GM10248 (cell line): ENCODE measurements around the gene PTPRCAP.

Experiments used
- CTCF ChIA-PET: fragments of 300-600 bp; sonication (Branson Sonifier 250); formaldehyde crosslinking; extraction: SDS; loops from one replicate; lab custom pipeline; 2021; ENCODE audit warnings: antibody characterized with exemption; lab: Yijun Ruan, JAX
- POLR2A ChIA-PET: fragments of 350-650 bp; sonication (Branson Sonifier 250); formaldehyde crosslinking; extraction: SDS; loops from one replicate; lab custom pipeline; 2020; ENCODE audit warnings: antibody characterized with exemption; lab: Yijun Ruan, JAX
- DNase-seq: peaks from one replicate; pipeline ENCODE4 v3.0.0; 2012; ENCODE audit errors: extremely low spot score
- TF ChIP-seq, protein P1 (sequence below): IDR thresholded peaks from 2 replicates; pipeline ENCODE4 v1.5.1; 2012; ENCODE audit warnings: mild to moderate bottlenecking, low read depth; ENCODE audit errors: extremely low read depth, missing control alignments, control extremely low read depth

The PTPRCAP gene

DNA sequence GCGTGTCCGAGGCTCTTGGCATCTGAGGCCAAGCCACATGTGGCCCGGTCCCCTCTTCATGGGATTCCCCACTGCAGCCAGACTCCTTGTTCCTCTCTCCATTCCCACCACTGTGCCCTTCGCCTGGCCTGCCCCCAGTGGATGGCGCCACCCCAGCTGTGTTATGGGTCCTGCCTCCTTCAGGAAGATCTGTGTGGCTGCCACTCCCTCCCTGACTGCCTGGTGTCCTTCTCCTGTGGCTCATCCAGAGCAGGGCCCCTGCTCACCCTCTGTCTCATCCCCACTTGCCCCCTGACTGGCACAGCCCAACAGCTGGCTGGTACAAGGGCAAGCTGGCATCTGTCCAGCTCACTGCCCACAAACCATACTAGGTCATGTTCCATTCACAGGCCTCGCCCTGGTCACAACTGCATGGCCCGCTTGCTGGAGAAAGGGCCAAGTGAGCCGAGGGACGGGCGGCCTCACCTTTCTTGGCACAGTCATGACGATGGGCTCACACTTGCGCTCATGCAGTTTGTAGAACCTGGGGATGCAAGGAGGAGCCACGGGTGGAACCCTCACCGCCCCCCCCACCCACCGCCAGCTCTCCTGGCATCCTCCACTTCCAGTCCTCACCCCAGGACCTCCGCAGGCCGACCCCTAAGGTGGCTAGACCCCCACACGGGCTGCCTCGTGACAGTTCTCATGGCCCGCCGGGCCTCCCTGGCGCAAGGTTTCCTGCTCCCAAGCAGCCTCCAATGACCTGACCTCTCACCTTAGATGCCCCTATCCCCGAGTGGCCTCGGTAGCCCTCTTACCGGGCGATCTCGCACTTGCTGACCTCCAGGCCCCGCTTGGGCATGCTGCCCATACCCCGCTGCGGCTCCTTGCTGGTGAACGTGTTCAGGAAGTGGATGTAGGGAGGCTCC is 2.1 kb upstream of the PTPRCAP start:
- DNase-seq: no peak
- CTCF ChIA-PET: interaction anchor here (0.8 to 2.8 kb wide), 12 partner anchors 9 to 66 kb away, joined by 3 to 19 read pairs (median 4); partner anchors contain the start of genes PITPNM1, PPP1CA, RPS6KB2 and TMEM134
- POLR2A ChIA-PET: interaction anchor here (0.7 kb wide), 1 partner anchor 9 kb away, joined by 5 read pairs; no protein-coding TSS in a partner anchor
- TF ChIP-seq, protein P1, sequence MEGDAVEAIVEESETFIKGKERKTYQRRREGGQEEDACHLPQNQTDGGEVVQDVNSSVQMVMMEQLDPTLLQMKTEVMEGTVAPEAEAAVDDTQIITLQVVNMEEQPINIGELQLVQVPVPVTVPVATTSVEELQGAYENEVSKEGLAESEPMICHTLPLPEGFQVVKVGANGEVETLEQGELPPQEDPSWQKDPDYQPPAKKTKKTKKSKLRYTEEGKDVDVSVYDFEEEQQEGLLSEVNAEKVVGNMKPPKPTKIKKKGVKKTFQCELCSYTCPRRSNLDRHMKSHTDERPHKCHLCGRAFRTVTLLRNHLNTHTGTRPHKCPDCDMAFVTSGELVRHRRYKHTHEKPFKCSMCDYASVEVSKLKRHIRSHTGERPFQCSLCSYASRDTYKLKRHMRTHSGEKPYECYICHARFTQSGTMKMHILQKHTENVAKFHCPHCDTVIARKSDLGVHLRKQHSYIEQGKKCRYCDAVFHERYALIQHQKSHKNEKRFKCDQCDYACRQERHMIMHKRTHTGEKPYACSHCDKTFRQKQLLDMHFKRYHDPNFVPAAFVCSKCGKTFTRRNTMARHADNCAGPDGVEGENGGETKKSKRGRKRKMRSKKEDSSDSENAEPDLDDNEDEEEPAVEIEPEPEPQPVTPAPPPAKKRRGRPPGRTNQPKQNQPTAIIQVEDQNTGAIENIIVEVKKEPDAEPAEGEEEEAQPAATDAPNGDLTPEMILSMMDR: peak; percentile 43

DNA sequence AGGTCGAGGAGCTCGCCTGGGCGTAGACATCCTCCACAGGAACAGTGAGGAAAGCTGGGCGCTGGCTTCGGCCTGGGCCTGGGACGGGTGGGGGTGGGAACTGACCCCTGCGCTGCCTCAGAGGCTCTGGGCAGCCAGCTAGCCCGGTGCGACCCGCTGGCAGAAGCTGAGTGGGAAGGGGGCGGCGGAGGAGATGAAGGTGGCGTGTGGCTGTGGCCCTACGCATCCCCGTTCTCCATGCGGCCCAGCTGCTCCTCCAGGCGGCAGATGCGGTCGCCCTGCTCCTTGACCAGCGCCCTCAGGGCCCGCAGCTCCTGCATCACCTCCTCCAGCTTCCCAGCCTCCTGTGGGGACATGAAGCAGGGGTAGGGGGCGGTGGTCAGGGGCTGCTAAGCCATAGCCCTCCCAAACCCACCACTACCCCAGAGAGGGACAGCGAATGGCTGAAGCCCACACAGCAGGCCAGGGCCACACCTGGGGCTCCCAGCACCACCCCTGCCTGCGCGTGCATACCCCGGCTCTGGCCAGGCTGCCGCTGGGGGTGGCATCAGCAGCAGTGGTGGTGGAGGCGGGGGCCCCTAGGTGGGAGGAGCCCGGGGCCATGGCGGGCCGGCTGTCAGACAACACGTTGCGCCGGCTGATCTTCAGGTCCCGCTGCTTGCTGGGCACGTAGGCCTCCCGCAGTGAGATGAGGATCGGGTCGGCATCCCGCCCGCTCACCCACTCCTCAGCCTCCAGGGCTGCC is 848 bp upstream of the PTPRCAP start:
- CTCF ChIA-PET: interaction anchor here (0.5 to 2.8 kb wide), 17 partner anchors 8 to 176 kb away, joined by 3 to 19 read pairs (median 4); partner anchors contain the start of genes GSTP1, PITPNM1, PPP1CA and RAD9A
- TF ChIP-seq, protein P1: no peak
- POLR2A ChIA-PET: interaction anchor here (0.7 to 1.7 kb wide), 7 partner anchors 7 to 45 kb away, joined by 3 to 5 read pairs (median 3); partner anchors contain the start of genes AIP, PPP1CA and TBC1D10C
- DNase-seq: peak; percentile 66

DNA sequence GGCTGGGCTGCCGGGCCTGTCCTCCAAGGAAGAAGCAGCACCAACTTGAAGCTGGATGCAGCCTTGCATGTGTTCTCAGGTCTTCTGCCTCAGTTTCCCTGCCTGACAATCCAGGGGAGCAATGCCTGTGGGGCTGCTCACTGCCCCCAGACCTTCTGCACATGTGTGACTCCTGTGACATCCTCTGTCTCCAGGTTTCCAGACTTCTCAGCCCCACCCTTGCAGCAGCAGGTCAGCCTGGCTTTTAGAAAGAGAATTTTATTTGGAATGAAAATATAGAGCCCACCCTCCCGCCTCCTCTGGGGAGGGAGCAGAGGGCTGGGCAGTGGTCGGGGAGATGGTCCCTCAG is 301 bp upstream of the PTPRCAP start:
- TF ChIP-seq, protein P1: no peak
- ChIA-PET POLR2A (interaction anchor here (0.8 to 1.7 kb wide), 6 partner anchors 19 to 45 kb away, joined by 3 to 5 read pairs (median 3); partner anchors contain the start of genes AIP, PPP1CA and TBC1D10C), CTCF (interaction anchor here (0.5 to 2.8 kb wide), 11 partner anchors 9 to 177 kb away, joined by 3 to 19 read pairs (median 3); partner anchors contain the start of genes GSTP1, PITPNM1, RAD9A and RPS6KB2)
- DNase-seq: no peak

DNA sequence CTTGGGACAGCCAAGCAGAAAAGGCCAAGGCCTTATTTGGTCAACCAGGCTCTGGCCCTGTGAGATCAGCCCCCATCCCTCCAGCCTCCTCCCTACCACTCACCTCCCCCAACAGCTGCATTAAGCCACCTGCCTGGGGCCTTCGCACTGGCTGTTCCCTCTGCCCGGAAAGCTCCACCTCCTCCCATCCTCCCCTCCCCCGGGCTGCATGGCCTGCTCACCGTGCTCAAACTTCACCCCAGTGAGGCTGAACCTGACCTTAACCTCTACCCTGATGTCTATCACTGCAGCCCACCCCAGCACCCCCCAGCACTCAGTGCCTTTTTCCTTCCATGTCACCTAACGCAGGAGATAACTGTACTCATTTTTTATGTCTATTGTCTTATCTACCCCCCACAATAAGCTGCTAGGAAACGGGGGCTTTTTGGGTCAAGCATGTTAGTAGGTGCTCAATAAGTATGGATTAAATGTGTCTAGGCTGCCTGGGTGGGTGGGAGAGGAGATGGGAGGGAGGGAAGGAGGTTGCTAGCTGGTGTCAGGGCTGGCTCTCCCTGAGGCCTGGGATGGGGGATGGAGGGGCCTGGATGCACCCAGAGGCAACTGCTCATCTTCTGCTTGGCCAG is 912 bp downstream of the PTPRCAP start:
- TF ChIP-seq, protein P1: no peak
- POLR2A ChIA-PET: interaction anchor here (0.9 to 1.7 kb wide), 5 partner anchors 18 to 66 kb away, joined by 3 to 4 read pairs (median 3); partner anchors contain the start of gene AIP
- CTCF ChIA-PET: interaction anchor here (0.8 to 2.1 kb wide), 7 partner anchors 9 to 85 kb away, joined by 3 to 8 read pairs (median 3); partner anchors contain the start of genes PITPNM1 and PPP1CA
- peak; percentile 86 for DNase-seq

DNA sequence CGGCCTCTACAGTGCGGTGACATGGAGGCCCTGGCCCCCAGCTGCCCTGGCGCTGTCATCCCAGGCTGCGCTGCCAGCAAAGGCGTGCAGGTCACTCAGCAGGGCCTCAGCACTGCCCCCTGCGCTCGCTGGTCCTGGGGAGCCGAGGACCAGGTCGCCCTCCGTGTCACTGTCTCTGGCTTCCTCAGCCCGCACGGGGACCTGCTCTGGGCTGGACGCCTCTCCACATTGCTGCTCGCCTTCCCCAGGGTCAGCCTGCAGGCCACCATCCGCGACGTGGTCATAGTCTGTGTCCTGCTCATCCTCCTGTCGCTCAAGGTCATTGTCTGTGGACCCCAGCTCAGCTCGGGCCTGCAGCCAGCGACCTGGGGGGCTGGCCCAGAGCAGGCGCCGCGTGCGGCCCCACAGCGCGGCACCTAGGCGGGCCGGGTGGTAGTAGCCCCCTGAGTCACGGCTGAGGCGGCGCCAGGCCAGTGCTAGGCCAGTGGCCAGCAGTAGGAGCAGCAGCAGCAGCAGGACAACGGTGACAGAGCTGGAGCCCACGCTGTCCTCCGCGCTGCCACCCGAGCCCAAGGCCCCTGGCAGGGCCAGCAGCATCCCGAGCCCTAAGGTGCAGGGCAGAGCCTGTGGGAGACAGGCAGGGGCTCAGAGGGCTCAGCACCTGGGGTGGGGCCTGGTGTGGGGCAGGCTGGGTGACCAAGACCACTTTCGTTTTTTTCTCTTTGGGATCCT is 1.6 kb downstream of the PTPRCAP start:
- POLR2A ChIA-PET: interaction anchor here (1.1 to 1.2 kb wide), 2 partner anchors 47 to 51 kb away, joined by 3 read pairs; partner anchors contain the start of gene AIP
- TF ChIP-seq, protein P1: no peak
- CTCF ChIA-PET: interaction anchor here (0.8 to 2.1 kb wide), 5 partner anchors 10 to 84 kb away, joined by 3 to 8 read pairs (median 3); partner anchors contain the start of gene PPP1CA
- no peak for DNase-seq
